HEK293 (cell line): ENCODE data around the gene FXYD5.

Source experiments
- CTCF ChIA-PET: fragments of 350-600 bp; formaldehyde crosslinking; extraction: SDS; loops from one replicate; lab custom pipeline; 2021; ENCODE audit warnings: antibody characterized with exemption; lab: Yijun Ruan, JAX
- POLR2A ChIA-PET: fragments of 300-600 bp; formaldehyde crosslinking; extraction: SDS; loops from one replicate; lab custom pipeline; 2020; ENCODE audit warnings: antibody characterized with exemption, inconsistent platforms; lab: Yijun Ruan, JAX
- H3K27ac ChIP-seq: fragments of 200-500 bp; sonication (Bioruptor generic); 2 replicates; pipeline ENCODE4 v1.5.1; 2014; ENCODE audit warnings: low read depth, low read length, control low read depth, inconsistent platforms; ENCODE audit errors: extremely low read depth
- H3K36me3 ChIP-seq, 2 experiments: fragments of 200-500 bp in 1 of 2; sonication (Bioruptor generic) in 1 of 2; 1 replicate in 1 of 2; 2 replicates in 1 of 2; pipeline ENCODE4 v1.5.1; 2014 to 2017; ENCODE audit warnings: inconsistent platforms in 2 of 2, low read length in 2 of 2; ENCODE audit not compliant: control insufficient read depth in 2 of 2, insufficient read depth in 1 of 2
- H3K4me1 ChIP-seq: fragments of 200-500 bp; sonication (Bioruptor generic); 2 replicates; pipeline ENCODE4 v1.5.1; 2014; ENCODE audit warnings: mild to moderate bottlenecking, low read length, inconsistent platforms; ENCODE audit not compliant: control insufficient read depth, insufficient read depth
- H3K4me3 ChIP-seq: 2 replicates; pipeline ENCODE4 v1.5.1; 2011; ENCODE audit warnings: low read depth, mild to moderate bottlenecking, control low read depth, low read length, moderate library complexity
- H3K9me3 ChIP-seq: fragments of 200-500 bp; sonication (Bioruptor generic); 2 replicates; pipeline ENCODE4 v1.5.1; 2014; ENCODE audit warnings: low read depth, low read length, inconsistent platforms; ENCODE audit not compliant: control insufficient read depth, insufficient read depth
- KLF9 ChIP-seq: fragments of 450-650 bp; formaldehyde crosslinking; IDR thresholded peaks from 2 replicates; pipeline ENCODE4 v1.5.1; 2016; ENCODE audit warnings: missing biosample characterization, missing genetic modification characterization, low read depth
- PBX3 ChIP-seq: sonication (generic); formaldehyde crosslinking; IDR thresholded peaks from 2 replicates; pipeline ENCODE4 v1.8.1; 2022; ENCODE audit warnings: mild to moderate bottlenecking, moderate library complexity, missing genetic modification reagents
- SALL2 ChIP-seq: fragments of 450-650 bp; formaldehyde crosslinking; IDR thresholded peaks from 2 replicates; pipeline ENCODE4 v1.5.0; 2017; ENCODE audit warnings: missing biosample characterization, mild to moderate bottlenecking, missing genetic modification characterization, borderline replicate concordance
- SETDB1 ChIP-seq: IDR thresholded peaks from one replicate; pipeline ENCODE4 v1.6.1; 2017; ENCODE audit warnings: mild to moderate bottlenecking, low read length, moderate library complexity, mixed read lengths; ENCODE audit not compliant: insufficient read length
- SP7 ChIP-seq: fragments of 450-650 bp; formaldehyde crosslinking; IDR thresholded peaks from 2 replicates; pipeline ENCODE4 v1.5.1; 2016; ENCODE audit warnings: missing biosample characterization, missing genetic modification characterization
- WT1 ChIP-seq: fragments of 450-650 bp; formaldehyde crosslinking; IDR thresholded peaks from 2 replicates; pipeline ENCODE4 v1.5.1; 2016; ENCODE audit warnings: missing biosample characterization, missing genetic modification characterization
- YY2 ChIP-seq: fragments of 450-650 bp; formaldehyde crosslinking; IDR thresholded peaks from 2 replicates; pipeline ENCODE4 v1.5.1; 2016; ENCODE audit warnings: missing biosample characterization, missing genetic modification characterization
- ZFP37 ChIP-seq: fragments of 450-650 bp; formaldehyde crosslinking; IDR thresholded peaks from 2 replicates; pipeline ENCODE4 v1.5.1; 2016; ENCODE audit warnings: missing biosample characterization, missing genetic modification characterization
- ZIC2 ChIP-seq: fragments of 450-650 bp; formaldehyde crosslinking; IDR thresholded peaks from 2 replicates; pipeline ENCODE4 v1.5.1; 2016; ENCODE audit warnings: missing biosample characterization, missing genetic modification characterization
- ZNF138 ChIP-seq: fragments of 450-650 bp; formaldehyde crosslinking; IDR thresholded peaks from 2 replicates; pipeline ENCODE4 v1.5.1; 2016; ENCODE audit warnings: missing biosample characterization, missing genetic modification characterization, borderline replicate concordance
- ZNF16 ChIP-seq: fragments of 450-650 bp; formaldehyde crosslinking; IDR thresholded peaks from 2 replicates; pipeline ENCODE4 v1.5.1; 2016; ENCODE audit warnings: low read depth, missing biosample characterization, missing genetic modification characterization
- ZNF223 ChIP-seq: fragments of 450-650 bp; formaldehyde crosslinking; IDR thresholded peaks from 2 replicates; pipeline ENCODE4 v1.5.1; 2016; ENCODE audit warnings: missing biosample characterization, missing genetic modification characterization
- ZNF239 ChIP-seq: fragments of 450-650 bp; formaldehyde crosslinking; IDR thresholded peaks from 2 replicates; pipeline ENCODE4 v1.5.1; 2016; ENCODE audit warnings: missing biosample characterization, missing genetic modification characterization
- ZNF248 ChIP-seq: fragments of 450-650 bp; formaldehyde crosslinking; IDR thresholded peaks from 2 replicates; pipeline ENCODE4 v1.5.1; 2017; ENCODE audit warnings: missing biosample characterization, missing genetic modification characterization
- ZNF311 ChIP-seq: fragments of 450-650 bp; formaldehyde crosslinking; IDR thresholded peaks from 2 replicates; pipeline ENCODE4 v1.5.1; 2017; ENCODE audit warnings: missing biosample characterization, missing genetic modification characterization, borderline replicate concordance
- ZNF341 ChIP-seq: fragments of 450-650 bp; formaldehyde crosslinking; IDR thresholded peaks from 2 replicates; pipeline ENCODE4; 2016; ENCODE audit warnings: low read depth, missing biosample characterization, missing genetic modification characterization
- ZNF37A ChIP-seq: fragments of 450-650 bp; IDR thresholded peaks from 2 replicates; pipeline ENCODE4 v1.5.1; 2018; ENCODE audit warnings: missing biosample characterization, missing genetic modification characterization
- ZNF510 ChIP-seq: fragments of 450-650 bp; formaldehyde crosslinking; IDR thresholded peaks from 2 replicates; pipeline ENCODE4 v1.5.1; 2018; ENCODE audit warnings: mild to moderate bottlenecking, missing genetic modification characterization, missing biosample characterization; ENCODE audit not compliant: insufficient replicate concordance
- ZNF544 ChIP-seq: fragments of 450-650 bp; formaldehyde crosslinking; IDR thresholded peaks from 2 replicates; pipeline ENCODE4 v1.5.0; 2017; ENCODE audit warnings: missing biosample characterization, missing genetic modification characterization
- ZNF560 ChIP-seq: fragments of 450-650 bp; formaldehyde crosslinking; IDR thresholded peaks from 2 replicates; pipeline ENCODE4 v1.5.1; 2017; ENCODE audit warnings: missing biosample characterization, missing genetic modification characterization, borderline replicate concordance
- ZNF585B ChIP-seq: fragments of 450-650 bp; formaldehyde crosslinking; IDR thresholded peaks from 2 replicates; pipeline ENCODE4 v1.5.1; 2016; ENCODE audit warnings: missing biosample characterization, missing genetic modification characterization
- ZNF600 ChIP-seq: fragments of 450-650 bp; formaldehyde crosslinking; IDR thresholded peaks from 2 replicates; pipeline ENCODE4 v1.5.1; 2016; ENCODE audit warnings: missing biosample characterization, missing genetic modification characterization
- ZNF621 ChIP-seq: fragments of 450-650 bp; formaldehyde crosslinking; IDR thresholded peaks from 2 replicates; pipeline ENCODE4 v1.5.1; 2017; ENCODE audit warnings: missing biosample characterization, missing genetic modification characterization
- ZNF658 ChIP-seq: fragments of 450-650 bp; formaldehyde crosslinking; IDR thresholded peaks from 2 replicates; pipeline ENCODE4; 2016; ENCODE audit warnings: missing biosample characterization, missing genetic modification characterization
- ZNF792 ChIP-seq: fragments of 450-650 bp; formaldehyde crosslinking; IDR thresholded peaks from 2 replicates; pipeline ENCODE4 v1.5.1; 2016; ENCODE audit warnings: missing biosample characterization, missing genetic modification characterization
- TF ChIP-seq, protein P1 (sequence below): fragments of 450-650 bp; formaldehyde crosslinking; IDR thresholded peaks from 2 replicates; pipeline ENCODE4 v1.5.1; 2017; ENCODE audit warnings: missing biosample characterization, mild to moderate bottlenecking, missing genetic modification characterization, moderate library complexity
- TF ChIP-seq, protein P2 (sequence below): fragments of 450-650 bp; formaldehyde crosslinking; IDR thresholded peaks from 2 replicates; pipeline ENCODE4 v1.5.1; 2016; ENCODE audit warnings: missing biosample characterization, missing genetic modification characterization, borderline replicate concordance
- TF ChIP-seq, protein P3 (sequence below): fragments of 450-650 bp; formaldehyde crosslinking; IDR thresholded peaks from 2 replicates; pipeline ENCODE4 v1.5.1; 2017; ENCODE audit warnings: missing biosample characterization, missing genetic modification characterization

Gene FXYD5

GRCh38 chr19:35138305-35138892 lies 16.1 kb upstream of the FXYD5 start, which contains the start of gene FXYD1:
Gene FXYD1 (plus strand): TSS chr19:35138824. CDS start chr19:35140080, 1,256 bp downstream.
- peaks cover 23% of the 10 kb centered on the region for H3K4me1 ChIP-seq
- no peaks in the 10 kb centered on the region for H3K9me3 ChIP-seq
- CTCF ChIA-PET, result interaction anchor here (1.2 to 5.5 kb wide), 4 partner anchors 11 to 92 kb away, joined by 4 to 108 read pairs (median 39); no protein-coding TSS in a partner anchor
- no peak within 1 kb of the TSS for H3K27ac ChIP-seq
- H3K36me3 ChIP-seq, result no peaks in the 10 kb centered on the region; a peak in 1 of 3 replicates
- POLR2A ChIA-PET, result no interaction called here
- TF ChIP-seq ZNF341 (tag by site-specific recombination), result no peak
- TF ChIP-seq, all 188 proteins: peak for 0
- no peak within 1 kb of the TSS for H3K4me3 ChIP-seq

- Histone ChIP-seq H3K36me3 (no peaks in the 10 kb centered on the region; a peak in 1 of 3 replicates), H3K4me1 (peaks cover 34% of the 10 kb centered on the region), H3K27ac (no peak overlapping the region), H3K4me3 (no peak overlapping the region), H3K9me3 (no peaks in the 10 kb centered on the region)
- CTCF ChIA-PET, result interaction anchor here (0.5 to 4.7 kb wide), 26 partner anchors 10 to 501 kb away, joined by 3 to 82 read pairs (median 8); partner anchors contain the start of genes FXYD3 and FXYD5
- POLR2A ChIA-PET, result interaction anchor here (0.7 to 1.9 kb wide), 17 partner anchors 13 to 990 kb away, joined by 3 to 26 read pairs (median 3); partner anchors contain the start of genes FAM187B, FXYD5, LIN37 and ZNF30
- TF ChIP-seq ZNF223 (tag by site-specific recombination) (no peak), ZNF560 (no peak), SP7 (tag by site-specific recombination) (no peak), ZFP37 (tag by site-specific recombination) (0 out of 2 replicates have a peak, but pooled peaks have one; percentile 48), ZNF600 (tag by site-specific recombination) (no peak), ZIC2 (tag by site-specific recombination) (no peak), KLF9 (tag by site-specific recombination) (no peak), ZNF138 (tag by site-specific recombination) (no peak), YY2 (tag by site-specific recombination) (no peak; the same call in 1 of the 2 replicates), ZNF311 (tag by site-specific recombination) (peak; percentile 89; the same call in 1 of the 2 replicates), SETDB1 (no peak), PBX3 (CRISPR knock-in tag) (no peak), ZNF585B (tag by site-specific recombination) (no peak), ZNF658 (tag by site-specific recombination) (0 out of 2 replicates have a peak, but pooled peaks have one; percentile 14), SALL2 (tag by site-specific recombination) (no peak; the same call in 1 of the 2 replicates), ZNF248 (peak; percentile 8; the same call in 1 of the 2 replicates), ZNF239 (tag by site-specific recombination) (no peak), WT1 (no peak), ZNF792 (tag by site-specific recombination) (peak; percentile 73; the same call in 1 of the 2 replicates), ZNF510 (tag by site-specific recombination) (no peak), ZNF621 (tag by site-specific recombination) (peak; percentile 64; the same call in 1 of the 2 replicates), ZNF37A (tag by site-specific recombination) (no peak), ZNF16 (no peak), ZNF544 (tag by site-specific recombination) (no peak)
- TF ChIP-seq, protein P1, sequence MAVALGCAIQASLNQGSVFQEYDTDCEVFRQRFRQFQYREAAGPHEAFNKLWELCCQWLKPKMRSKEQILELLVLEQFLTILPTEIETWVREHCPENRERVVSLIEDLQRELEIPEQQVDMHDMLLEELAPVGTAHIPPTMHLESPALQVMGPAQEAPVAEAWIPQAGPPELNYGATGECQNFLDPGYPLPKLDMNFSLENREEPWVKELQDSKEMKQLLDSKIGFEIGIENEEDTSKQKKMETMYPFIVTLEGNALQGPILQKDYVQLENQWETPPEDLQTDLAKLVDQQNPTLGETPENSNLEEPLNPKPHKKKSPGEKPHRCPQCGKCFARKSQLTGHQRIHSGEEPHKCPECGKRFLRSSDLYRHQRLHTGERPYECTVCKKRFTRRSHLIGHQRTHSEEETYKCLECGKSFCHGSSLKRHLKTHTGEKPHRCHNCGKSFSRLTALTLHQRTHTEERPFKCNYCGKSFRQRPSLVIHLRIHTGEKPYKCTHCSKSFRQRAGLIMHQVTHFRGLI (tag by site-specific recombination), result no peak
- TF ChIP-seq, protein P2, sequence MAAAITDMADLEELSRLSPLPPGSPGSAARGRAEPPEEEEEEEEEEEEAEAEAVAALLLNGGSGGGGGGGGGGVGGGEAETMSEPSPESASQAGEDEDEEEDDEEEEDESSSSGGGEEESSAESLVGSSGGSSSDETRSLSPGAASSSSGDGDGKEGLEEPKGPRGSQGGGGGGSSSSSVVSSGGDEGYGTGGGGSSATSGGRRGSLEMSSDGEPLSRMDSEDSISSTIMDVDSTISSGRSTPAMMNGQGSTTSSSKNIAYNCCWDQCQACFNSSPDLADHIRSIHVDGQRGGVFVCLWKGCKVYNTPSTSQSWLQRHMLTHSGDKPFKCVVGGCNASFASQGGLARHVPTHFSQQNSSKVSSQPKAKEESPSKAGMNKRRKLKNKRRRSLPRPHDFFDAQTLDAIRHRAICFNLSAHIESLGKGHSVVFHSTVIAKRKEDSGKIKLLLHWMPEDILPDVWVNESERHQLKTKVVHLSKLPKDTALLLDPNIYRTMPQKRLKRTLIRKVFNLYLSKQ (tag by site-specific recombination), result no peak
- TF ChIP-seq, protein P3, sequence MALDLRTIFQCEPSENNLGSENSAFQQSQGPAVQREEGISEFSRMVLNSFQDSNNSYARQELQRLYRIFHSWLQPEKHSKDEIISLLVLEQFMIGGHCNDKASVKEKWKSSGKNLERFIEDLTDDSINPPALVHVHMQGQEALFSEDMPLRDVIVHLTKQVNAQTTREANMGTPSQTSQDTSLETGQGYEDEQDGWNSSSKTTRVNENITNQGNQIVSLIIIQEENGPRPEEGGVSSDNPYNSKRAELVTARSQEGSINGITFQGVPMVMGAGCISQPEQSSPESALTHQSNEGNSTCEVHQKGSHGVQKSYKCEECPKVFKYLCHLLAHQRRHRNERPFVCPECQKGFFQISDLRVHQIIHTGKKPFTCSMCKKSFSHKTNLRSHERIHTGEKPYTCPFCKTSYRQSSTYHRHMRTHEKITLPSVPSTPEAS (tag by site-specific recombination), result no peak
Observed at GRCh38 chr19:35140207-35140961, 14.2 kb upstream of the FXYD5 start.
